Pancreas (tissue), 10 donors: ENCODE results near the gene SRRM3. TPM values are rescaled to one million over a fixed set of nuclear protein-coding genes. Genes with fewer than 3 reads are reported as not detected.
A peak's percentile ranks its signal among the peaks of the same experiment; 100 is the strongest.
"Not testable (repeated sequence)": the region's sequence is repeated elsewhere in the genome, so short reads cannot be mapped to it uniquely, and the experiment has no call there.

Source experiments
- ATAC-seq, 4 donors: fragments of 200-7000 bp; cut with Tn5 transposase; one replicate each; pipeline versions ENCODE4 v1.8.0 to v1.9.1; 2020; ENCODE audit warnings: mild to moderate bottlenecking in 4 of 4, moderate library complexity in 4 of 4
- DNase-seq, 6 donors: peaks; one replicate each; pipeline ENCODE4 v3.0.0-alpha.2; 2020
- FAIRE-seq: peaks from 2 replicates; lab custom pipeline; 2012; peaks lifted over from hg19 to GRCh38; lab: Jason Lieb, UNC
- H3K27ac ChIP-seq, 4 donors: fragments of 200-600 bp; sonication (generic); 1 replicate in 3 of 4; 2 replicates in 1 of 4; pipeline versions ENCODE4 v1.5.0 to v1.8.0; 2020
- H3K27me3 ChIP-seq, 4 donors: fragments of 200-600 bp; one replicate each; pipeline ENCODE4 v1.8.0; 2021
- H3K36me3 ChIP-seq, 3 donors: fragments of 200-600 bp; sonication (generic) in 1 of 3; one replicate each; pipeline versions ENCODE4 v1.5.0 to v1.8.0; 2020 to 2021
- H3K4me1 ChIP-seq, 3 donors: fragments of 200-600 bp; one replicate each; pipeline ENCODE4 v1.8.0; 2021
- H3K4me3 ChIP-seq, 4 donors: fragments of 200-600 bp; sonication (generic) in 2 of 4; one replicate each; pipeline versions ENCODE4 v1.5.0 to v1.8.0; 2020 to 2021
- H3K9me3 ChIP-seq, 4 donors: fragments of 200-600 bp; one replicate each; pipeline ENCODE4 v1.8.0; 2021
- CTCF ChIP-seq, 4 donors: fragments of 200-600 bp; sonication (generic) in 3 of 4; IDR thresholded peaks; one replicate each; pipeline versions ENCODE4 v1.5.0 to v1.8.0; 2021; ENCODE audit warnings: antibody characterized with exemption in 4 of 4
- WGBS, 2 donors: extraction: QIAGEN DNeasy Blood & Tissue Kit; methylation state at CpG; one replicate each; pipeline ENCODE4 v1.1.7; 2013; 5-methylcytosine and 5-hydroxymethylcytosine counted together
- intact Hi-C, 3 donors: fragments of 100-400 bp; cut with DNase I; formaldehyde crosslinking; loops; one replicate each; pipeline versions ENCODE4 v1.11.1 to v1.14.2; 2022
- polyA plus RNA-seq, 2 donors: library from polyadenylated mRNA; stranded (reverse); fragments of 200-250 nt; gene quantifications; one replicate each; pipeline ENCODE4 v1.2.3, GENCODE V29; 2013
- total RNA-seq, 6 donors: library from RNA; stranded (reverse); fragmentation: NEBNext Ultra II Directional in 4 of 6; extraction: Animal tissue kit (Norgen Biotek cat#: 25700) in 4 of 6; gene quantifications; one replicate each; pipeline versions ENCODE4 v1.2.1 to v1.2.4, GENCODE V29; 2021 to 2023
- donor health status: healthy with polysubstance abuse.
- donor health status: DM: no; HTN: no; CAD: no; lungs with moderate emphysema.
- donor health status: DM: no; HTN: no; CAD: no.
- donor health status: control.
- donor health status: control.
- donor health status: Bipolar disorder and iron deficiency.
- donor health status: DM: yes; HTN: yes; CAD: no.
- donor health status: DM: no; HTN: no; CAD: no.
- donor health status: DM: no; HTN: no; CAD: no.
- donor health status: DM: yes; HTN: yes; CAD: no.

SRRM3 gene
- total and polyA plus RNA-seq, 8 donors: 1.2 to 10.4 (median 2.0) TPM

- WGBS, 2 donors: 9% methylated on average over 12 of the region's 12 CpGs
- Histone ChIP-seq H3K27ac (no peak overlapping the region), H3K4me1 (no peaks in the 10 kb centered on the region), H3K36me3 (no peaks in the 10 kb centered on the region), H3K4me3 (no peak overlapping the region), H3K27me3 (peaks cover 0 to 6% (median 0%) of the 10 kb centered on the region in 4 donors), H3K9me3 (no peaks in the 10 kb centered on the region)
- peak in 1 of 6 donors; percentile 27 for DNase-seq
- no peak for FAIRE-seq
- TF ChIP-seq CTCF (IDR thresholded peaks at IDR 0.05): no peak
- intact Hi-C loops: no loop called here
- peak in 1 of 4 donors; percentile 42 for ATAC-seq
These were observed 36.6 kb downstream of the SRRM3 start for GRCh38 chr7:76238326-76238725.

- intact Hi-C loops: no loop called here
- FAIRE-seq: no peak
- TF ChIP-seq CTCF (IDR thresholded peaks at IDR 0.05): no peak
- Histone ChIP-seq H3K4me3 (no peak overlapping the region), H3K27ac (no peak overlapping the region), H3K9me3 (no peaks in the 10 kb centered on the region), H3K27me3 (no peaks in the 10 kb centered on the region), H3K4me1 (no peaks in the 10 kb centered on the region), H3K36me3 (no peaks in the 10 kb centered on the region)
- WGBS, 2 donors: 82 to 90% methylated on average over 5 of the region's 5 CpGs
- ATAC-seq: no peak
- DNase-seq: peak in 1 of 6 donors; percentile 16
These were observed 39.4 kb downstream of the SRRM3 start for GRCh38 chr7:76241141-76241540.

GRCh38 chr7:76242517-76243063 is 40.9 kb downstream of the SRRM3 start:
- FAIRE-seq, H3K4me1 ChIP-seq, H3K9me3 ChIP-seq, intact Hi-C loops, H3K27ac ChIP-seq, H3K27me3 ChIP-seq, ATAC-seq, H3K4me3 ChIP-seq, H3K36me3 ChIP-seq: not testable (repeated sequence)
- DNase-seq: peak in 1 of 6 donors; percentile 0
- 85 to 97% methylated on average over 5 of the region's 5 CpGs for WGBS, 2 donors

GRCh38 chr7:76244781-76245391 is 43.2 kb downstream of the SRRM3 start:
- ATAC-seq: no peak
- no peaks in the 10 kb centered on the region for H3K4me1 ChIP-seq
- H3K27ac ChIP-seq: no peak overlapping the region
- no peaks in the 10 kb centered on the region for H3K9me3 ChIP-seq
- WGBS, 2 donors: 20 to 28% methylated on average over 3 of the region's 3 CpGs
- intact Hi-C loops: no loop called here
- DNase-seq: no peak
- TF ChIP-seq CTCF (IDR thresholded peaks at IDR 0.05): no peak
- H3K36me3 ChIP-seq: no peaks in the 10 kb centered on the region
- no peaks in the 10 kb centered on the region for H3K27me3 ChIP-seq
- FAIRE-seq: no peak
- H3K4me3 ChIP-seq: no peak overlapping the region

GRCh38 chr7:76246804-76247389 is 45.2 kb downstream of the SRRM3 start:
- no peaks in the 10 kb centered on the region for H3K4me1 ChIP-seq
- DNase-seq (no peak), FAIRE-seq (no peak), ATAC-seq (no peak)
- no peak overlapping the region for H3K27ac ChIP-seq
- 46 to 52% methylated on average over 5 of the region's 5 CpGs for whole genome bisulfite sequencing, 2 donors
- no peaks in the 10 kb centered on the region for H3K36me3 ChIP-seq
- no peak overlapping the region for H3K4me3 ChIP-seq
- no peaks in the 10 kb centered on the region for H3K27me3 ChIP-seq
- TF ChIP-seq CTCF (IDR thresholded peaks at IDR 0.05): no peak
- intact Hi-C loops: no loop called here
- no peaks in the 10 kb centered on the region for H3K9me3 ChIP-seq
